CD8-positive, alpha-beta memory T cell (primary cell): ENCODE measurements around the gene SPATA25. TPM values are rescaled to one million over a fixed set of nuclear protein-coding genes. Genes with fewer than 3 reads are reported as not detected.
"Not testable (repeated sequence)": the region's sequence is repeated elsewhere in the genome, so short reads cannot be mapped to it uniquely, and the experiment has no call there.

ENCODE experiments used
- CTCF ChIA-PET: fragments of 350-600 bp; sonication (Branson Sonifier 250); formaldehyde crosslinking; loops from one replicate; lab custom pipeline; 2021; ENCODE audit warnings: antibody characterized with exemption; lab: Charles Lee
- POLR2A ChIA-PET: fragments of 350-600 bp; sonication (Branson Sonifier 250); formaldehyde crosslinking; loops from one replicate; lab custom pipeline; 2021; ENCODE audit warnings: antibody characterized with exemption; lab: Charles Lee
- DNase-seq, 5 donors: peaks; one replicate each; pipeline versions ENCODE4 v3.0.0 to v3.0.0-alpha.2; 2020 to 2022; ENCODE audit warnings: mixed read lengths in 1 of 5
- H3K27ac ChIP-seq: one replicate; pipeline ENCODE4 v1.7.0; 2013; ENCODE audit warnings: low read depth, mild to moderate bottlenecking, low read length, moderate library complexity
- H3K27me3 ChIP-seq: 2 replicates; pipeline ENCODE4 v1.7.0; 2013; ENCODE audit warnings: low read length, mild to moderate bottlenecking; ENCODE audit not compliant: insufficient read depth, poor library complexity, severe bottlenecking
- H3K36me3 ChIP-seq: 2 replicates; pipeline ENCODE4 v1.7.0; 2013; ENCODE audit warnings: mild to moderate bottlenecking, low read length, moderate library complexity; ENCODE audit not compliant: insufficient read depth
- H3K4me1 ChIP-seq: 2 replicates; pipeline ENCODE4 v1.7.0; 2013; ENCODE audit warnings: mild to moderate bottlenecking, low read length, moderate library complexity; ENCODE audit not compliant: insufficient read depth
- H3K4me3 ChIP-seq: 2 replicates; pipeline ENCODE4 v1.7.0; 2013; ENCODE audit warnings: mild to moderate bottlenecking, low read length
- H3K9me3 ChIP-seq: 2 replicates; pipeline ENCODE4 v1.7.0; 2013; ENCODE audit warnings: mild to moderate bottlenecking, low read length
- H3K27ac Mint-ChIP-seq, 8 donors: one replicate each; pipeline ENCODE4 v1.8.0; 2020 to 2021; ENCODE audit warnings: mixed read lengths in 8 of 8, mild to moderate bottlenecking in 6 of 8, inconsistent platforms in 3 of 8, moderate library complexity in 3 of 8
- H3K27me3 Mint-ChIP-seq, 2 donors: one replicate each; pipeline ENCODE4 v1.8.0; 2020 to 2021; ENCODE audit warnings: mixed read lengths in 2 of 2, mild to moderate bottlenecking in 1 of 2, moderate library complexity in 1 of 2
- H3K36me3 Mint-ChIP-seq, 3 donors: one replicate each; pipeline ENCODE4 v1.8.0; 2020 to 2021; ENCODE audit warnings: mixed read lengths in 3 of 3, inconsistent platforms in 1 of 3, mild to moderate bottlenecking in 1 of 3
- H3K4me1 Mint-ChIP-seq, 3 donors: one replicate each; pipeline ENCODE4 v1.8.0; 2020 to 2021; ENCODE audit warnings: mixed read lengths in 3 of 3, inconsistent platforms in 1 of 3, mild to moderate bottlenecking in 1 of 3
- H3K4me3 Mint-ChIP-seq, 7 donors: one replicate each; pipeline ENCODE4 v1.8.0; 2020 to 2021; ENCODE audit warnings: mixed read lengths in 7 of 7, mild to moderate bottlenecking in 6 of 7, moderate library complexity in 4 of 7, inconsistent platforms in 2 of 7
- H3K9me3 Mint-ChIP-seq, 5 donors: one replicate each; pipeline ENCODE4 v1.8.0; 2020 to 2022; ENCODE audit warnings: mixed read lengths in 5 of 5, mild to moderate bottlenecking in 3 of 5, moderate library complexity in 2 of 5, inconsistent platforms in 1 of 5
- polyA plus RNA-seq: library from polyadenylated mRNA; unstranded; fragments of 300-500 nt; fragmentation: Illumina TruSeq; gene quantifications from one replicate; pipeline ENCODE4 v1.2.3, GENCODE V29; 2021
- total RNA-seq, 2 experiments: library from RNA; stranded (reverse); gene quantifications; one replicate each; pipeline ENCODE4 v1.2.3, GENCODE V29; 2021

Gene SPATA25
- total and polyA plus RNA-seq, 3 experiments from 2014 or later, result 0.98 to 1.9 TPM; not detected in 1

- no peaks in the 10 kb centered on the region for H3K9me3 ChIP-seq
- H3K27ac ChIP-seq, result no peak overlapping the region
- Mint-ChIP-seq H3K27ac (no peak overlapping the region), H3K27me3 (no peaks in the 10 kb centered on the region), H3K9me3 (no peaks in the 10 kb centered on the region), H3K36me3 (peaks cover 0 to 35% (median 0%) of the 10 kb centered on the region in 3 donors), H3K4me1 (peaks cover 18 to 24% (median 24%) of the 10 kb centered on the region in 3 donors), H3K4me3 (no peak overlapping the region)
- peaks cover 13% of the 10 kb centered on the region for H3K4me1 ChIP-seq
- peaks cover 8% of the 10 kb centered on the region for H3K36me3 ChIP-seq
- ChIA-PET POLR2A (no interaction called here), CTCF (interaction anchor here (0.6 kb wide), 1 partner anchor 53 kb away, joined by 3 read pairs; no protein-coding TSS in a partner anchor)
- no peaks in the 10 kb centered on the region for H3K27me3 ChIP-seq
- no peak overlapping the region for H3K4me3 ChIP-seq
- no peak for DNase-seq
Observed at GRCh38 chr20:45878076-45878761, 9.2 kb downstream of the SPATA25 start.

GRCh38 chr20:45874576-45874975 is 12.8 kb downstream of the SPATA25 start:
- no peaks in the 10 kb centered on the region for H3K9me3 ChIP-seq
- no peak overlapping the region for H3K4me3 ChIP-seq
- no peaks in the 10 kb centered on the region for H3K27me3 ChIP-seq
- H3K27me3 Mint-ChIP-seq, result no peaks in the 10 kb centered on the region
- CTCF ChIA-PET, result no interaction called here
- no peak overlapping the region for H3K27ac Mint-ChIP-seq
- no peak overlapping the region for H3K27ac ChIP-seq
- H3K9me3 Mint-ChIP-seq, result no peaks in the 10 kb centered on the region
- peaks cover 8% of the 10 kb centered on the region for H3K36me3 ChIP-seq
- H3K4me1 ChIP-seq, result no peaks in the 10 kb centered on the region
- no peaks in the 10 kb centered on the region for H3K4me1 Mint-ChIP-seq
- H3K4me3 Mint-ChIP-seq, result no peak overlapping the region
- peaks cover 0 to 24% (median 3%) of the 10 kb centered on the region in 3 donors for H3K36me3 Mint-ChIP-seq
- DNase-seq, result no peak
- POLR2A ChIA-PET, result no interaction called here

GRCh38 chr20:45874104-45874481 is 13.3 kb downstream of the SPATA25 start:
- H3K4me3 ChIP-seq, H3K9me3 ChIP-seq, H3K27ac Mint-ChIP-seq, DNase-seq, H3K4me1 ChIP-seq, H3K9me3 Mint-ChIP-seq, CTCF ChIA-PET, POLR2A ChIA-PET, H3K36me3 ChIP-seq, H3K27ac ChIP-seq, H3K4me3 Mint-ChIP-seq, H3K4me1 Mint-ChIP-seq, H3K27me3 ChIP-seq, H3K27me3 Mint-ChIP-seq: not testable (repeated sequence)
- peaks cover 0 to 24% (median 3%) of the 10 kb centered on the region in 3 donors for H3K36me3 Mint-ChIP-seq

- POLR2A ChIA-PET, result no interaction called here
- Histone ChIP-seq H3K36me3 (peaks cover 8% of the 10 kb centered on the region), H3K4me1 (no peaks in the 10 kb centered on the region), H3K9me3 (no peaks in the 10 kb centered on the region), H3K27me3 (no peaks in the 10 kb centered on the region), H3K4me3 (no peak overlapping the region), H3K27ac (no peak overlapping the region)
- DNase-seq, result no peak
- CTCF ChIA-PET, result no interaction called here
- Mint-ChIP-seq H3K27ac (no peak overlapping the region), H3K36me3 (peaks cover 0 to 22% (median 3%) of the 10 kb centered on the region in 3 donors), H3K4me1 (no peaks in the 10 kb centered on the region), H3K4me3 (no peak overlapping the region), H3K27me3 (no peaks in the 10 kb centered on the region), H3K9me3 (no peaks in the 10 kb centered on the region)
Observed at GRCh38 chr20:45873409-45874103, 13.9 kb downstream of the SPATA25 start.

- no peak overlapping the region for H3K4me3 Mint-ChIP-seq
- H3K27ac Mint-ChIP-seq, result no peak overlapping the region
- H3K9me3 Mint-ChIP-seq, result no peaks in the 10 kb centered on the region
- CTCF ChIA-PET, result interaction anchor here (1.3 kb wide), 1 partner anchor 19 kb away, joined by 4 read pairs; the partner anchor contains the start of genes CTSA and NEURL2
- Histone ChIP-seq H3K4me3 (no peak overlapping the region), H3K9me3 (no peaks in the 10 kb centered on the region), H3K4me1 (no peaks in the 10 kb centered on the region), H3K27me3 (no peaks in the 10 kb centered on the region), H3K27ac (no peak overlapping the region), H3K36me3 (peaks cover 3% of the 10 kb centered on the region)
- H3K36me3 Mint-ChIP-seq, result peaks cover 0 to 20% (median 3%) of the 10 kb centered on the region in 3 donors
- H3K27me3 Mint-ChIP-seq, result no peaks in the 10 kb centered on the region
- POLR2A ChIA-PET, result interaction anchor here (1.0 kb wide), 1 partner anchor 8 kb away, joined by 4 read pairs; the partner anchor contains the start of gene ZSWIM1
- DNase-seq, result no peak
- H3K4me1 Mint-ChIP-seq, result no peaks in the 10 kb centered on the region
Observed at GRCh38 chr20:45872626-45873025, 14.8 kb downstream of the SPATA25 start.

- POLR2A ChIA-PET, result interaction anchor here (0.8 kb wide), 1 partner anchor 12 kb away, joined by 3 read pairs; no protein-coding TSS in a partner anchor
- no peak overlapping the region for H3K4me3 Mint-ChIP-seq
Observed at GRCh38 chr20:45867819-45868176, 19.6 kb downstream of the SPATA25 start.

GRCh38 chr20:45867136-45867818 is 20.1 kb downstream of the SPATA25 start:
- no peak overlapping the region for H3K4me3 Mint-ChIP-seq
- Histone ChIP-seq H3K36me3 (no peaks in the 10 kb centered on the region), H3K4me3 (no peak overlapping the region), H3K27ac (no peak overlapping the region), H3K9me3 (no peaks in the 10 kb centered on the region), H3K27me3 (no peaks in the 10 kb centered on the region), H3K4me1 (no peaks in the 10 kb centered on the region)
- POLR2A ChIA-PET, result interaction anchor here (0.7 to 0.8 kb wide), 2 partner anchors 11 to 48 kb away, joined by 3 to 6 read pairs; no protein-coding TSS in a partner anchor
- H3K4me1 Mint-ChIP-seq, result no peaks in the 10 kb centered on the region
- no peak overlapping the region for H3K27ac Mint-ChIP-seq
- H3K36me3 Mint-ChIP-seq, result peaks cover 0 to 6% (median 5%) of the 10 kb centered on the region in 3 donors
- no peaks in the 10 kb centered on the region for H3K9me3 Mint-ChIP-seq
- no peak for DNase-seq
- CTCF ChIA-PET, result interaction anchor here (1.0 to 1.1 kb wide), 2 partner anchors 25 to 43 kb away, joined by 3 to 4 read pairs; no protein-coding TSS in a partner anchor
- H3K27me3 Mint-ChIP-seq, result no peaks in the 10 kb centered on the region

More at GRCh38 chr20:45867819-45868176, 19.6 kb downstream of the SPATA25 start:
- H3K27me3 ChIP-seq, result no peaks in the 10 kb centered on the region
- Mint-ChIP-seq H3K36me3 (peaks cover 0 to 8% (median 7%) of the 10 kb centered on the region in 3 donors), H3K9me3 (no peaks in the 10 kb centered on the region), H3K27ac (no peak overlapping the region), H3K4me1 (no peaks in the 10 kb centered on the region), H3K27me3 (no peaks in the 10 kb centered on the region)
- no peak for DNase-seq
- H3K36me3 ChIP-seq, result no peaks in the 10 kb centered on the region
- H3K27ac ChIP-seq, result no peak overlapping the region
- H3K4me3 ChIP-seq, result no peak overlapping the region
- no peaks in the 10 kb centered on the region for H3K4me1 ChIP-seq
- CTCF ChIA-PET, result interaction anchor here (1.0 to 1.1 kb wide), 2 partner anchors 25 to 43 kb away, joined by 3 to 4 read pairs; no protein-coding TSS in a partner anchor
- H3K9me3 ChIP-seq, result no peaks in the 10 kb centered on the region
